ENCODE measurements around the gene NEDD9. TPM values are rescaled to one million over a fixed set of nuclear protein-coding genes. Genes with fewer than 3 reads are reported as not detected.

Gene NEDD9
- total RNA-seq, 1 donor from 2014 or later = 14.1 TPM

DNA sequence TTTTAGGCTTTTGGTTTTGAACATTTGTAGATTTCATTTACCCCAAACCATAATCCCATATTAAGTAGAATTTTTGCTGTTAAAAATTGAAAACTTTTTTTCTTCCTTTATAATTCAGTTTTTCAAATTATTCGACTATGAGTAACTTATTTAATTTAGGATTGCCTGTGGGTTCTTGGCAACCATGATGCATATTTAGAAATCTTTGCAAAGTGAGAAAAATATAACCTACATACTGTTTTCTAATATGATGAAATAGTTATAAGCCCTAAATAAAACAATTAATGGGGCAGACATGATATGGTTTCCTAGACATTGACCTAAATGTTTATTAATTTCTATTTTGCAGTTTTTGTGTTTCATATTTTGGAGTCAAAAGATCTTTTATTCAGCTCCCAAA lies 23.6 kb downstream of the NEDD9 start:
- H3K4me3 Mint-ChIP-seq = no peak overlapping the region
- no peaks in the 10 kb centered on the region for H3K9me3 Mint-ChIP-seq
- peaks cover 54% of the 10 kb centered on the region for H3K4me1 Mint-ChIP-seq
- TF ChIP-seq, protein P1, sequence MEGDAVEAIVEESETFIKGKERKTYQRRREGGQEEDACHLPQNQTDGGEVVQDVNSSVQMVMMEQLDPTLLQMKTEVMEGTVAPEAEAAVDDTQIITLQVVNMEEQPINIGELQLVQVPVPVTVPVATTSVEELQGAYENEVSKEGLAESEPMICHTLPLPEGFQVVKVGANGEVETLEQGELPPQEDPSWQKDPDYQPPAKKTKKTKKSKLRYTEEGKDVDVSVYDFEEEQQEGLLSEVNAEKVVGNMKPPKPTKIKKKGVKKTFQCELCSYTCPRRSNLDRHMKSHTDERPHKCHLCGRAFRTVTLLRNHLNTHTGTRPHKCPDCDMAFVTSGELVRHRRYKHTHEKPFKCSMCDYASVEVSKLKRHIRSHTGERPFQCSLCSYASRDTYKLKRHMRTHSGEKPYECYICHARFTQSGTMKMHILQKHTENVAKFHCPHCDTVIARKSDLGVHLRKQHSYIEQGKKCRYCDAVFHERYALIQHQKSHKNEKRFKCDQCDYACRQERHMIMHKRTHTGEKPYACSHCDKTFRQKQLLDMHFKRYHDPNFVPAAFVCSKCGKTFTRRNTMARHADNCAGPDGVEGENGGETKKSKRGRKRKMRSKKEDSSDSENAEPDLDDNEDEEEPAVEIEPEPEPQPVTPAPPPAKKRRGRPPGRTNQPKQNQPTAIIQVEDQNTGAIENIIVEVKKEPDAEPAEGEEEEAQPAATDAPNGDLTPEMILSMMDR (conservative IDR thresholded peaks at IDR 0.05) = no peak
- peaks cover 25% of the 10 kb centered on the region for H3K36me3 Mint-ChIP-seq (ENCODE audit: low read depth)
- H3K27me3 Mint-ChIP-seq (ENCODE audit: low read depth) = no peaks in the 10 kb centered on the region
- H3K27ac Mint-ChIP-seq (ENCODE audit: unreplicated experiment) = no peak overlapping the region
- DNase-seq (ENCODE audit: low read depth, low spot score) = no peak

DNA sequence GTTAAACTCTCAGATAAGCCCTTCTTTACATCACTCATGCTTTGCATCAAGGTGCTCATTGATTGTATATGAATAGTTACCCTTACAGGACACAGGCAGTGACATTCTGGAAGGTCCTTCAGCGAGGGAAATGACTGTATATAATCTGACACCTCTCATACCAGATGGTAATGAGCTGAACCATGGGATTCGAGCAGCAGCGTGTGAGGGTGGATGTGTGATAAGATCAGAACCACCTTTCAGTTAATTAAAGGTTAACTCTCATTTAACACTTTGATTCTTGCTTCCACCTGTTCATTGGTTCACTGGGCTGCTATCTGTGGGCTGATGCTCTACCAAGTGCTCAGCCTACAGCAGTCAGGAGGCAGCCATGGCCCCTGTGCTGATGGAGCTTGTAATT lies 24.2 kb downstream of the NEDD9 start:
- Mint-ChIP-seq H3K27ac (ENCODE audit: unreplicated experiment) (no peak overlapping the region), H3K36me3 (ENCODE audit: low read depth) (peaks cover 22% of the 10 kb centered on the region), H3K4me1 (peaks cover 55% of the 10 kb centered on the region), H3K27me3 (ENCODE audit: low read depth) (no peaks in the 10 kb centered on the region), H3K4me3 (no peak overlapping the region), H3K9me3 (no peaks in the 10 kb centered on the region)
- TF ChIP-seq, protein P1 (conservative IDR thresholded peaks at IDR 0.05) = no peak
- no peak for DNase-seq (ENCODE audit: low read depth, low spot score)

DNA sequence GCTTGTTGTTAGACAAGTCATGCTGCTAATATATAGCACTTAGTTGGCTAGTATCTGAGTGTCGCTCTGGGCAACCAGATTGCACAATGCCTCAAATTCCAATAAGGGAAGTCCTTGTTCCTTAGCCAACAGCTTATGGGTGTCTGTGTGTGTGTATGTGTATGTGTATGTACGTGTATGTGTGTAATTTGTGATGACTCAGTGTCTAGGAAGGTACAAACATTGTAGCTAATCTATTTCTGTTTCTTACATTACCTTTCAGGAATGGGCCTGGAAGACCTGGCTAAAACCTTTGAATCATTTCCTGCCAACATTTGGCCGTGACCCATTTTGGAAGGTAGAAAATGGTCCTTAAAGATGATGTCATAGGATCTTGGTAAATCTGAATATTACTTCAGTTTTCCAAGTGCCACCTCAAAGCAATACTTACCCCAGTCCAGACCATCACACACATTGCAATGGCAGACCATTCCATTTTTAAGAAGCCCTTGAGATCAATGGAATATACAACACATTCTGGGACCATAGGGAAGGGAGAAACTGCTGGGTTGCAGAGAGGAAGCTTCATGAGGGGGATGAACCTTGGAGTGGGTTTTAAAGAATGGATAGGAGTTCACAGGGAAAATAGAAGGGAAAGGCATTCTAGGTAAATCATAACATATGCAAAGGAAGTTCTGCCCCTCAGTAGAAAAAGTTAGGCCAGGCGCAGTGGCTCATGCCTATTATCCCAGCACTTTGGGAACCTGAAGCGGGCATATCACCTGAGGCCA lies 25.1 kb downstream of the NEDD9 start:
- DNase-seq (ENCODE audit: low read depth, low spot score) = no peak
- Mint-ChIP-seq H3K27ac (ENCODE audit: unreplicated experiment) (peak overlapping the region; percentile 78), H3K4me1 (peaks cover 58% of the 10 kb centered on the region), H3K27me3 (ENCODE audit: low read depth) (no peaks in the 10 kb centered on the region), H3K9me3 (no peaks in the 10 kb centered on the region), H3K4me3 (no peak overlapping the region), H3K36me3 (ENCODE audit: low read depth) (peaks cover 16% of the 10 kb centered on the region)
- TF ChIP-seq, protein P1 (conservative IDR thresholded peaks at IDR 0.05) = no peak

DNA sequence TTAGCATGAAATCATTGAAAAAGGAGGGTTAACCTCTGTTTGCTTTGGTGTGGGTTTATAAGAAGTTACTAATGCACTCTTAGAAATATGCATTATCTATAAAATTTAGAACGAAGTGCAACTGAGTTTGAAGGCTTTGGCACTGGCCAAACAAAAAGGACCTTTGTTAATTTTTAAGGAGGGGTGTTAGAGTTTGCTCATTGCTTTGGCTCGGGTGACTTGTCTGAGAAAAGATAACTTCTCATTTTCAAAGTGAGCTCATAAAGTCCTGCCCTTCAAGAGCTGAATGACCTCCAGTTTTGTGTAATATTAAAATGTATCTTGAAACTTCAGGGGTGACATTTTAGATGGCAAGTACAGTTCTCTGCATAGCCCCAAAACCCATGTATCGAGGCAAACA lies 25.9 kb downstream of the NEDD9 start:
- H3K4me3 Mint-ChIP-seq = peak overlapping the region; percentile 32
- no peaks in the 10 kb centered on the region for H3K9me3 Mint-ChIP-seq
- peaks cover 62% of the 10 kb centered on the region for H3K4me1 Mint-ChIP-seq
- H3K36me3 Mint-ChIP-seq (ENCODE audit: low read depth) = peaks cover 12% of the 10 kb centered on the region
- TF ChIP-seq, protein P1 (conservative IDR thresholded peaks at IDR 0.05) = no peak
- H3K27me3 Mint-ChIP-seq (ENCODE audit: low read depth) = no peaks in the 10 kb centered on the region
- H3K27ac Mint-ChIP-seq (ENCODE audit: unreplicated experiment) = no peak overlapping the region
- no peak for DNase-seq (ENCODE audit: low read depth, low spot score)

DNA sequence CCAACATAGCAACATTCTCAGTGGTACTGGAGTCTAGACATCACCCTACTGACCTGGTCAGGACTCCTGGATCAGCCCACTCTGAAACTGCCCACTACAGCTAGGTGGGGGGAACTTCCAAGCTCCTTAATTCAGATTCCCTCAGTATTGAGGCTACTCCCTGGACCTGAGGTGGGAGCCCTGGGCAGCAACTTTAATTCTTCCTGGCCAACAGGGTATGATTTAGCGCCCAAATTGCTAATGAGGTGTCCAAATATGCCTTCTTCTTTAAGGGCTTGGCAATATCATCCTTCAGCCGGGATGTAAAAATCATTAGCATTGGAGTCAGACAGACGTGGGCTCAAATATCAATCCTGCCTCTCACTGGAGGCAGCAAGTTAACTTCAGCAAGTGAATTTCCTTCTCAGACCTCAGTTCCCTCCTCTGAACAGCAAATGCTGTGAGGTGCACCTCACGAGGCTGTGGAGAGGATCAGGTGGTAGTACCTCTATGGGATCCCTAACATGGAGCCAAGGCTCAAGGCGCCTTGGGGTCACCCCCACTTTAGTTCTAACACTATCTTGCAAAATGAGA lies 27.6 kb downstream of the NEDD9 start:
- Mint-ChIP-seq H3K27ac (ENCODE audit: unreplicated experiment) (no peak overlapping the region), H3K36me3 (ENCODE audit: low read depth) (peaks cover 16% of the 10 kb centered on the region), H3K4me3 (no peak overlapping the region), H3K9me3 (no peaks in the 10 kb centered on the region), H3K4me1 (peaks cover 74% of the 10 kb centered on the region), H3K27me3 (ENCODE audit: low read depth) (no peaks in the 10 kb centered on the region)
- no peak for DNase-seq (ENCODE audit: low read depth, low spot score)
- TF ChIP-seq, protein P1 (conservative IDR thresholded peaks at IDR 0.05) = no peak

Measured in neural crest cell (in vitro differentiated cells).